GM12878 (cell line): Measurements from ENCODE around the gene PHKA1.

Experiments
- CBX5 ChIP-seq: sonication (generic); IDR thresholded peaks from 2 replicates; pipeline ENCODE4 v1.6.1; 2016; ENCODE audit warnings: low read depth, moderate library complexity, mild to moderate bottlenecking, inconsistent platforms
- CEBPB ChIP-seq, 2 experiments: fragments of 150-350 bp in 1 of 2; IDR thresholded peaks; 2 replicates each; pipeline ENCODE4 v1.6.1; 2012 to 2014; ENCODE audit warnings: low read depth in 2 of 2, low read length in 2 of 2, borderline replicate concordance in 1 of 2, inconsistent platforms in 1 of 2
- NFIC ChIP-seq: IDR thresholded peaks from 2 replicates; pipeline ENCODE4 v1.6.1; 2012; ENCODE audit warnings: low read depth, mild to moderate bottlenecking, inconsistent platforms, low read length, moderate library complexity
- POLR2AphosphoS5 ChIP-seq: IDR thresholded peaks from 2 replicates; pipeline ENCODE4 v1.6.1; 2011; ENCODE audit warnings: mild to moderate bottlenecking, low read length, inconsistent platforms
- SMC3 ChIP-seq: IDR thresholded peaks from 2 replicates; pipeline ENCODE4 v1.6.1; 2011; ENCODE audit warnings: low read length, improper control_type of control experiment, borderline replicate concordance
- SP1 ChIP-seq: IDR thresholded peaks from one replicate; pipeline ENCODE4 v1.6.1; 2011; ENCODE audit warnings: low read depth, low read length
- TF ChIP-seq, protein P1 (sequence below), 3 experiments: IDR thresholded peaks in 2 of 3; conservative IDR thresholded peaks in 1 of 3; 2 replicates each; pipeline ENCODE4 v1.5.1; 2011; ENCODE audit warnings: low read depth in 3 of 3, low read length in 3 of 3, mild to moderate bottlenecking in 3 of 3, control low read depth in 2 of 3, moderate library complexity in 2 of 3, inconsistent platforms in 1 of 3, mixed read lengths in 1 of 3; ENCODE audit not compliant: control insufficient read depth in 2 of 3, insufficient read depth in 1 of 3; ENCODE audit errors: extremely low read depth in 1 of 3
- TF ChIP-seq, protein P2 (sequence below): fragments of 450-650 bp; IDR thresholded peaks from 2 replicates; pipeline ENCODE4 v1.6.1; 2017; ENCODE audit warnings: mild to moderate bottlenecking

DNA sequence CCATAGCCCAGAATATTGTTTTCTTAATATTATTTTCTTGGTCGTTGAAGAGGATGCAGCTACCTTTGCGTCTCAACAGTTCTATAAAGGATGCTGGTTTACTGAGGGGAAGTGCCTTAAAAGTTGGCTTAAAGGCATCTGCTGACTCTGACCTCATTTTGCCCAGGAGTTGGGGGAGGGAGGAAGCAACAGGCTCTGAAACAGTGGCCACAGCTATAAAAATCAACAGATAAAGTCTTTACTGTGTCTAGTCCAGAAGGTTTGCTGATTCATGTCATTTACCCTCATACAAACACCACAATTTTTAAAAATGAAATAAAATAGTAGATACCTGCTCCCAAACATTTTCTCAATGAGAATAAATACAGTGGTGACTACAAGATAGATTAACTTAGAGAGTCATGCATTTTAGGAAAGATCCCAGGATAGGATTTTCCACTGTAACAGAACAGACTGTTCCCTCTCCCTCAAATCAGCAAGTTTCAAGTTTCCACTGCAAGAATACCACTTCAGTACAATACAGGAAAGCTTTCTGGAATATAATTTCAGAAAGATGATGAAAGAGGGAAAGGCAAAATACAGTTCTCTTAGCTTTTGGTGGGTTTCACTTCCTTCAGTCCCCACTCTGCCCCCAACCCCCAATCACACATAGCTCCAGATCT lies 1.9 kb downstream of the PHKA1 start:
- TF ChIP-seq, protein P1, sequence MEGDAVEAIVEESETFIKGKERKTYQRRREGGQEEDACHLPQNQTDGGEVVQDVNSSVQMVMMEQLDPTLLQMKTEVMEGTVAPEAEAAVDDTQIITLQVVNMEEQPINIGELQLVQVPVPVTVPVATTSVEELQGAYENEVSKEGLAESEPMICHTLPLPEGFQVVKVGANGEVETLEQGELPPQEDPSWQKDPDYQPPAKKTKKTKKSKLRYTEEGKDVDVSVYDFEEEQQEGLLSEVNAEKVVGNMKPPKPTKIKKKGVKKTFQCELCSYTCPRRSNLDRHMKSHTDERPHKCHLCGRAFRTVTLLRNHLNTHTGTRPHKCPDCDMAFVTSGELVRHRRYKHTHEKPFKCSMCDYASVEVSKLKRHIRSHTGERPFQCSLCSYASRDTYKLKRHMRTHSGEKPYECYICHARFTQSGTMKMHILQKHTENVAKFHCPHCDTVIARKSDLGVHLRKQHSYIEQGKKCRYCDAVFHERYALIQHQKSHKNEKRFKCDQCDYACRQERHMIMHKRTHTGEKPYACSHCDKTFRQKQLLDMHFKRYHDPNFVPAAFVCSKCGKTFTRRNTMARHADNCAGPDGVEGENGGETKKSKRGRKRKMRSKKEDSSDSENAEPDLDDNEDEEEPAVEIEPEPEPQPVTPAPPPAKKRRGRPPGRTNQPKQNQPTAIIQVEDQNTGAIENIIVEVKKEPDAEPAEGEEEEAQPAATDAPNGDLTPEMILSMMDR (IDR thresholded peaks at IDR 0.05 in 2 of 3, conservative IDR thresholded peaks at IDR 0.05 in 1 of 3; ENCODE audit: control insufficient read depth in 2 of 3, extremely low read depth in 1 of 3, insufficient read depth in 1 of 3, low read depth in 3 of 3, low read length in 3 of 3) = no peak
- TF ChIP-seq CEBPB (IDR thresholded peaks at IDR 0.05; ENCODE audit: borderline replicate concordance in 1 of 2, low read depth in 2 of 2, low read length in 2 of 2) (no peak), NFIC (no peak), CBX5 (no peak), SP1 (no peak), SMC3 (no peak), POLR2AphosphoS5 (no peak)
- TF ChIP-seq, protein P2, sequence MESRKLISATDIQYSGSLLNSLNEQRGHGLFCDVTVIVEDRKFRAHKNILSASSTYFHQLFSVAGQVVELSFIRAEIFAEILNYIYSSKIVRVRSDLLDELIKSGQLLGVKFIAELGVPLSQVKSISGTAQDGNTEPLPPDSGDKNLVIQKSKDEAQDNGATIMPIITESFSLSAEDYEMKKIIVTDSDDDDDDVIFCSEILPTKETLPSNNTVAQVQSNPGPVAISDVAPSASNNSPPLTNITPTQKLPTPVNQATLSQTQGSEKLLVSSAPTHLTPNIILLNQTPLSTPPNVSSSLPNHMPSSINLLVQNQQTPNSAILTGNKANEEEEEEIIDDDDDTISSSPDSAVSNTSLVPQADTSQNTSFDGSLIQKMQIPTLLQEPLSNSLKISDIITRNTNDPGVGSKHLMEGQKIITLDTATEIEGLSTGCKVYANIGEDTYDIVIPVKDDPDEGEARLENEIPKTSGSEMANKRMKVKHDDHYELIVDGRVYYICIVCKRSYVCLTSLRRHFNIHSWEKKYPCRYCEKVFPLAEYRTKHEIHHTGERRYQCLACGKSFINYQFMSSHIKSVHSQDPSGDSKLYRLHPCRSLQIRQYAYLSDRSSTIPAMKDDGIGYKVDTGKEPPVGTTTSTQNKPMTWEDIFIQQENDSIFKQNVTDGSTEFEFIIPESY = no peak
